ENCODE results near the gene FGL2. TPM values are rescaled to one million over a fixed set of nuclear protein-coding genes. Genes with fewer than 3 reads are reported as not detected.
"Not testable (repeated sequence)": the region's sequence is repeated elsewhere in the genome, so short reads cannot be mapped to it uniquely, and the experiment has no call there.

The FGL2 gene
- total RNA-seq, 4 donors from 2014 or later = 217 to 349 (median 305) TPM

GRCh38 chr7:77223261-77223660, 23.6 kb upstream of the FGL2 start:
- intact Hi-C loops (cut with DNase I) = no loop called here
- Histone ChIP-seq H3K4me3 (no peak overlapping the region), H3K36me3 (no peaks in the 10 kb centered on the region), H3K27me3 (no peaks in the 10 kb centered on the region), H3K9me3 (no peaks in the 10 kb centered on the region), H3K4me1 (peaks cover 0 to 6% (median 0%) of the 10 kb centered on the region in 4 donors), H3K27ac (replicated peaks in 1 of 4) (no peak overlapping the region)
- no peak for DNase-seq (ENCODE audit: extremely low spot score)
- 79% methylated on average over 2 of the region's 2 CpGs for WGBS
- TF ChIP-seq CTCF (IDR thresholded peaks at IDR 0.05) = no peak
- TF ChIP-seq EP300 (IDR thresholded peaks at IDR 0.05) = no peak
- no peak for TF ChIP-seq POLR2AphosphoS5 (IDR thresholded peaks at IDR 0.05)
- TF ChIP-seq POLR2A (IDR thresholded peaks at IDR 0.05; ENCODE audit: low read depth) = no peak

GRCh38 chr7:77222819-77223218, 23.2 kb upstream of the FGL2 start:
- Histone ChIP-seq H3K4me3 (no peak overlapping the region), H3K9me3 (no peaks in the 10 kb centered on the region), H3K27me3 (no peaks in the 10 kb centered on the region), H3K27ac (replicated peaks in 1 of 4) (peak overlapping the region in 1 of 4 donors; percentile 27), H3K4me1 (peaks cover 0 to 6% (median 0%) of the 10 kb centered on the region in 4 donors), H3K36me3 (no peaks in the 10 kb centered on the region)
- intact Hi-C loops (cut with DNase I) = no loop called here
- 96% methylated on average over 4 of the region's 4 CpGs for WGBS
- no peak for DNase-seq (ENCODE audit: extremely low spot score)
- TF ChIP-seq POLR2A (IDR thresholded peaks at IDR 0.05; ENCODE audit: low read depth) = no peak
- no peak for TF ChIP-seq CTCF (IDR thresholded peaks at IDR 0.05)
- TF ChIP-seq POLR2AphosphoS5 (IDR thresholded peaks at IDR 0.05) = no peak
- TF ChIP-seq EP300 (IDR thresholded peaks at IDR 0.05) = no peak

- intact Hi-C loops (cut with DNase I) = no loop called here
- Histone ChIP-seq H3K36me3 (no peaks in the 10 kb centered on the region), H3K4me3 (no peak overlapping the region), H3K4me1 (peaks cover 0 to 6% (median 0%) of the 10 kb centered on the region in 4 donors), H3K9me3 (no peaks in the 10 kb centered on the region), H3K27me3 (no peaks in the 10 kb centered on the region), H3K27ac (replicated peaks in 1 of 4) (no peak overlapping the region)
- WGBS = 91% methylated on average over 4 of the region's 4 CpGs
- TF ChIP-seq POLR2AphosphoS5 (IDR thresholded peaks at IDR 0.05) (no peak), CTCF (IDR thresholded peaks at IDR 0.05) (no peak), EP300 (IDR thresholded peaks at IDR 0.05) (no peak), POLR2A (IDR thresholded peaks at IDR 0.05; ENCODE audit: low read depth) (no peak)
- no peak for DNase-seq (ENCODE audit: extremely low spot score)
Measured at GRCh38 chr7:77222065-77222464, 22.4 kb upstream of the FGL2 start.

GRCh38 chr7:77219701-77220331, 20.2 kb upstream of the FGL2 start:
- H3K9me3 ChIP-seq; H3K27ac ChIP-seq (replicated peaks in 1 of 4); H3K27me3 ChIP-seq; DNase-seq (ENCODE audit: extremely low spot score); H3K36me3 ChIP-seq; H3K4me3 ChIP-seq; intact Hi-C loops (cut with DNase I): not testable (repeated sequence)
- WGBS = 95% methylated on average over 10 of the region's 10 CpGs
- peaks cover 0 to 12% (median 2%) of the 10 kb centered on the region in 4 donors for H3K4me1 ChIP-seq

- WGBS = 91% methylated on average over 2 of the region's 2 CpGs
Measured at GRCh38 chr7:77217474-77218185, 18.0 kb upstream of the FGL2 start.

More at GRCh38 chr7:77217474-77218185, 18.0 kb upstream of the FGL2 start:
- no peak overlapping the region for H3K4me3 ChIP-seq
- no peak for DNase-seq (ENCODE audit: extremely low spot score)
- peaks cover 0 to 6% (median 2%) of the 10 kb centered on the region in 4 donors for H3K4me1 ChIP-seq
- no peak overlapping the region for H3K27ac ChIP-seq (replicated peaks in 1 of 4)
- no peaks in the 10 kb centered on the region for H3K27me3 ChIP-seq
- intact Hi-C loops (cut with DNase I) = no loop called here
- no peaks in the 10 kb centered on the region for H3K9me3 ChIP-seq
- no peaks in the 10 kb centered on the region for H3K36me3 ChIP-seq
- TF ChIP-seq EP300 (IDR thresholded peaks at IDR 0.05) (no peak), POLR2AphosphoS5 (IDR thresholded peaks at IDR 0.05) (no peak), POLR2A (IDR thresholded peaks at IDR 0.05; ENCODE audit: low read depth) (no peak), CTCF (IDR thresholded peaks at IDR 0.05) (no peak)

Measured in esophagus muscularis mucosa (tissue), 4 donors.